IPS DF 4.7 (cell line): ENCODE data around the gene DPYSL5.
"Not testable (repeated sequence)": the region's sequence is repeated elsewhere in the genome, so short reads cannot be mapped to it uniquely, and the experiment has no call there.

Experiments used
- DNase-seq: peaks from one replicate; pipeline ENCODE4 v3.0.0-alpha.2; 2013; ENCODE audit warnings: low spot score; ENCODE audit errors: extremely low read depth

Gene DPYSL5

DNA sequence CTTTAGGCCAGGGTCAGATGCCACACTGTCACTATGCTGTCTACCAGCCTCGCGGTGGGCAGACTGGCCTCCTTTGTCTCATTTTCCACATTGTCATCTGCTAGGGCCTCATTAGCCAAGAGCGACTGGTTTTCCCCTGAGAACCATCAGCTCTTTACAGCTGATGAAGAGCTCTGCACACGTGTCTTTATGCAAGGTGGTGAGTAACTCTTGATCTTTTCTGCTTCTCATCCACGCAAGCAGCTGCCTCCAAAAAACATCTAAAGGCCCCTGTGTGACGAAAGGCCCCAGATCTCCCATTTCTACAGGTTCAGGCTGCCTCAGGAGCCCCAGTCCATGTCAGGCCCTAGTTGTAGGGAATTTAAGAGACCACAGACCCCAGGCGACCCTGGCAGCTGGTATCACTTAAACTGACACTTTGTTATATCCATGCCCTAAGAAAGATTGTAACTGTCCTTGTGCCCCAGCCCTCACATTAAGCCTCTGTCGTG, 52.9 kb downstream of the DPYSL5 start:
- no peak for DNase-seq

DNA sequence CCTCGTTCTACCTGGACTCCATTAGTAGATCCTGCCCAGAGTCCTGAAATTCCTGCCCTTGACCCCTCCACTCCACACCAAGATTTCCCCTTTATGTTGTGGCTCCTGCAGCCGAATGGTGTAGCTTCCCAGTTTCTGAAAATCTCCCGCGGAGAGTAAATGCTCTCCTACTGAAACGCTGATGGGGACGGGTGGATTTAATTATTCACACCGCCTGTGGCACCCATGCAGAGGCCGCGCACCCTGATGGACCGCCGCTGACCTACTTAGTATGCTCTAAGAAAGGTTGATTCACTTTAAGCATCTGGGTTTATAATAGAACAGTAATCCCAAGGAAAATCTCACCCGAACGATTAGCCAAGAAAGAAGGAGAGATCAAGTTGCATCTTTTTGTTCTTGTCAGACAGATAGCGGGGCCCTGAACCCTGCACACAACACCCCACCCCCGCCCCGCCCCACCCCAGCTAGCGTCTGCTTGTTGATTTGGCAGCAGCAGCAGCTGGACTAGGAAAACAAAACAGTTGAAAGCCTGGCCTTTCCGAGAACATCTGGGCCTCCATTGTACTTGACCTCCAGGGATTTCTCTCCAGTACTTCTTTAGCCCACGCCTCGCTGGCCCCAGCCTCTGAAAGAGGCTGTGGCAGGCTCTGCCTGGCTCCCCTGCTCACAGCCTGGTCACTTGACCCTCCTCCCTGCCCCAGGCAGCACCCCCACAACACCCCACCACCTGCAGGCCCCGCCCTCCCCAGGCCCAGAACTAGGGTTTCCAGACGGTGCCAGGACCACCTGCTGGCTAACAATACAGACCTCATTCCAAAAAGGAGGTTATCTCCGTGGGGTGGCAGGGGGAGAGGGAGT, 53.6 kb downstream of the DPYSL5 start:
- DNase-seq, result no peak

GRCh38 chr2:26903676-26904075, 55.7 kb downstream of the DPYSL5 start:
- DNase-seq, result no peak

DNA sequence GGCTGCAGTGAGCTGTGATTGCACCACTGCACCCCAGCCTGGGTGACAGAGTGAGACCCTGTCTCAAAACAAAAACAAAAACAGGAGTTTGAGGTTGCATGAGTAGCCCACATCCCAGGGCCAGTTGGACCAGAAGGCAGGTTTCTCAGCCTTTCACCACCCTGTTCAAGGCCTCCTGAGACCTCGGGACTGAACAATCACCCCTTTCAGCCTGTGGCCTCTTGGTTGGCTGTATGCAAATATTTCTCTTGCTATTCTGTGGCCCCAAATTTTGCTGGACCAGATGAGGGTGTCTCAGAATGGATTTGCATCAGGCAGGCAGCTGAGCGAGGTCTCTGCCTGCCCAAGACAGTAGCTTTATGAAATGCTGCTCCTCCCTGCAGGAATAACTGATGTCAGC, 56.9 kb downstream of the DPYSL5 start:
- DNase-seq, result no peak

- no peak for DNase-seq
These were observed 57.6 kb downstream of the DPYSL5 start for GRCh38 chr2:26905341-26906198.

DNA sequence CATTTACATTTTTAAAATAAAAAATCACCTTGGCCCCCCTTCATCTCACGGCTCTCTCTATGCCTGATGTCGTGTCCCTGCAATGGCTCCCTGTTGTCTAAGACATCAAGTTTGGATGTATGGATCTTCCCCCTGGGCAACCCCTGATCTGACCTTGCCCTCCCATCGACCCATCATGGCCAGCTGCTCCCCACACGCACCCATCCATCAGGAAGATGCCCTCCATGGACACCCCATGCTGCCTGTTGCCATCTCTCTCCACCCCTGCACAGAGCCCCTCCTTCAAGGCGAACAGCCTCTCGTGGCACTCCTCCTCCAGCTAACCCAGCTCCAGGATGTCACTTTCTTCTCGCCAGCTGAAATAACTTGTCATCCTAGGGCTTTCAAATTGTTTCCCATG, 59.5 kb downstream of the DPYSL5 start:
- no peak for DNase-seq

- no peak for DNase-seq
These were observed 62.2 kb downstream of the DPYSL5 start for GRCh38 chr2:26910176-26910575.

DNA sequence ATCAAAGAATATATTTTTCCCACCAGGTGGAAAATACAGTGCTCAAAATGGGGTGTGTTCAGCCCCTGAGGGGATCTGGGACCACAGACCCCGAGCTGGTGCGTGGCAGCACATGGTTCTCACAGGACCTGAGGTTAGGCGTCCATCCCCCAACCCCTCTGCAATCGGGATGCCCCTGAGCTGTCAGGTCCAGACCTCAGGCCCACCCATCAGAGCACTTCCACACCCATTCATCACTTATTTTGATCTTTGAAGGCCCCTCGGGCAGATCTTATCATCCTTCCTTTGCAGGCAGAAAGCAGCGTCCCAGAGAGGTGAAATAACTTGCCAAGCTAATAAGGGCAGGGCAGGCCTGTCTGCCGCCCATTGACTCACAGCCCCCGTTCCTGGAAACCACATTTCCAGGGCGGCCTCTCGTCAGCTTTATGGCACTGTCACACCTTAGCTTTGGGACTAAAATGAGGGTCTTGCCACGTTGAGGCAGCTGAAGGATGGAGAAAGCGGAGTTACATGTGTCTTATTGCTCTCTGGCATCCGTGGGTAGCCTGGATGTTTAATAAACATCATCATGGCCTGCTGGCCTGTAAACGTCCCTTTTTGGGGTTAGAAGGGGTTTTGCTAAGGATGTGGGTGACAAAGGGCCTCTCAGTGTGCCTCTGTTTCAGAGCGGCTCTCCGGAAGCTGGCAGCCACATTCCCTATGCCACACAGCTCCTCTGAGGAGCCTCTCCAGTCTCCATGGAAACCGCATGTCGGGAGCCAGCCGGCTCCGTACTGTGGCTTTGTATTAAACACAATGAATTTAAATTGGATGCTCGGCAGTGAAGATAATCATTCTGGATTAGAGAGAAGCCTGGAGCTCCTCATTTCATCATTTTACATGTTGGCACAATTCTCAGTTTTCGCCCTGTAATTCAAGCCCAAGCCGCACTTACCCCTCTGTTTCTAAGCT, 64.3 kb downstream of the DPYSL5 start:
- no peak for DNase-seq

GRCh38 chr2:26913606-26913998, 65.7 kb downstream of the DPYSL5 start:
- DNase-seq, result no peak

GRCh38 chr2:26913999-26914658, 66.2 kb downstream of the DPYSL5 start:
- DNase-seq, result no peak

DNA sequence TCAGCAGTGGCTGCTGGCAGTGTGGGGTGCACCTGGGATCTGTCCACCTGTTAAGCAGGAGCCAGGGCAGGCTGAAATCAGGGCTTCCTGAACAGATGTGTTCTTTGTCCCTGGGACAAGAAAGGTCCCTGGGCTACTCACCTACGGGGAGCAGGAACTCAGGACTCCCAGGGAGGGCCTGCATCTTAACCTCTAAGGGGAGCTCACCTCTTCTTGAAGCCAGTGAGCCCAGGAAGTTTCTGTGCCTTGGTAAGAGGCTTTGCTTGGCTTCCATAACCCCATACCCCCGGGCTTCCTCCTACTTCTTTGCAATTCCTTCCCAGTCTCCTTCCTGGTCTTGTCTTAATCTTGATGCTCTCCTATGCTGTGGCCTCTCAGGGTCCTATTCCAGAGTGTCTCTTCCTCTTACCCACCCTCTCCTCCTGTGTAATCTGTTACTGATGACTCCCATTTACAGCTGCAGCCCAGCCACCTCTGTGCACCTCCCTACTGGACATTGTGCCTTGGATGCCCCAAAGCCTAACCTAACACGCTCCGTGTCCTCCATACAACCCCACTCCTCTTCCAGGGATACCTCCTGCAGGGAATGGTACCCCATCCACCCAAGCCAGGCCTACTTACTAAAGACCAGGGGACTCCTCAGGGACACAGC, 66.9 kb downstream of the DPYSL5 start:
- no peak for DNase-seq

DNA sequence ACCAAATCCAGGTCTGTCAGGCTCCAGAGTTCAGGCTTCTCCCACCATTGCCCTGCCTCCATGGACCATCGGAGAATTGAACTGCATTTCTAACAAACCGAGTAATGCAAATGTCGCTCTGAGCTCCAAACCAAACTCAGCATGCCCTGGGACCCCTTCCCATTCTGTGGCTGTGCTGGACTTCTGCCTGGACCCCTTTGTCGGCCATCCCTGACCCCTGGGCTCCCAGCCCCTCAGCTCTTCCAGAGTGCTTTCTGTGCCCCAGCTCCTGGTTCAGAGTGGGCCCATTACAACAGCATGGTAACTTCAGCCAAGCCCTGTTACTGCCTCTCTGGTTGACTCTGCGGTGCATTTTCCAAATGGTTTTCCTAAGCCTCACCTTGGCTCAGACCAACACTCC, 67.4 kb downstream of the DPYSL5 start:
- no peak for DNase-seq

DNA sequence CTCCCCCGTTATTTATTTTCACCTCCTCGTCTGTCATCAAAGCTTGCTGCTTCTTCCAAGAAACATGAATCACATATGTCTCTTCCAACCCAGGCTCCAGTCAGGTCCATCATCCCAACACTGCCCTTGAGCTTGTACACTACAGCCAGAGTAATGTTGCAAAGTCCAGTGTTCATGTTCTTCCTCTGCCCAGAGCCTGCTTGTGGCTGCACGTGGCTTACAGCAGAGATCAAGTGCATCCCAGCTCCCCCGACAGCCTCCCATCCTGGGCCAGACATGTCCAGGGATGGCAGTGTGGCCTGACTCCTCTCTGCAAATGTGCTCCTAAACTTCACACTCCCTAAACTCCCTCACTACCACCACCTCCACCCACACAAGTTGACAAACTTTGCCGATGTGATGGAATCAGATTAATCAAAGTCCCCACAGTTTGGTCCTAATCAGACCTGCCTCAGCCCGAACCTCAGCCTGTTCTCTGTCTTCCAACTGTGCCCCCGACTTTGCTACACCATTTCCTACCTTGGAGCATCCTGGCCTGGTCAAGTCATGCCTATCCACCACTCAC, 68.3 kb downstream of the DPYSL5 start:
- DNase-seq, result no peak

DNA sequence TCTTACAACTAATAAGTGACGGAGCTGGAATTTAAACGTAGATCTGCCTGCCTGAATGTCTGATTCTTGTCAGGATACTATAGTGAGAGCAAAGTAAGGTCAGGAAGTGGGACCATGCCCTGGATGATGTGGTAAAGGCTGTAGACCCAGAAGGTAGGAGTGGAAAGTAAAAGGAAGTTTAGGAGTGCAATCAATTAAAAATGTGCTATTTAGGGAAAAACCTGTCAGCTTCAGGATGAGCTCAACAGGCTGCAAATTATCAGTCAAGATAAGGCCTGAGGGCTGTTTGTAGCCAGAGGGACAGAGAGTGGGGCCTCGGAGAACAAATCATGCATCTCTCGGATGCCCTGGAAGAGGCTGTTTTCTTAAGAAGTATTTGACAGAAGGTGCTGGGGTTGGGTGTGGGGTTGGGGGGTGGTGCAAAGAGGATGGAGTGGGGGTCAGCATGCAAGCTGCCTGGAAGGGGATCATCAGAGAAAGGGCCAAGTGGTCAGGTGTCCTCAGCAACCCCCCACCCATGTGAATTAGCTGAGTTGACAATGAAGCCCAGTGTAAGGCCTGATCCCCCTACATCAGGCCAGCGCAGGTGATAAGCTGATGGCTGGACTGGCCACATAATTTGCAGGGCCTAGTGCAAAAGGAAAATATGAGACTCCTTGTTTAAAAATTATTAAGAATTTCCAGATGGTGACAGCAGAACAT, 69.4 kb downstream of the DPYSL5 start:
- no peak for DNase-seq

- no peak for DNase-seq
These were observed 73.4 kb downstream of the DPYSL5 start for GRCh38 chr2:26921323-26921722.

GRCh38 chr2:26922405-26923188, 74.7 kb downstream of the DPYSL5 start:
- no peak for DNase-seq

- DNase-seq, result not testable (repeated sequence)
These were observed 75.2 kb downstream of the DPYSL5 start for GRCh38 chr2:26923189-26923466.

DNA sequence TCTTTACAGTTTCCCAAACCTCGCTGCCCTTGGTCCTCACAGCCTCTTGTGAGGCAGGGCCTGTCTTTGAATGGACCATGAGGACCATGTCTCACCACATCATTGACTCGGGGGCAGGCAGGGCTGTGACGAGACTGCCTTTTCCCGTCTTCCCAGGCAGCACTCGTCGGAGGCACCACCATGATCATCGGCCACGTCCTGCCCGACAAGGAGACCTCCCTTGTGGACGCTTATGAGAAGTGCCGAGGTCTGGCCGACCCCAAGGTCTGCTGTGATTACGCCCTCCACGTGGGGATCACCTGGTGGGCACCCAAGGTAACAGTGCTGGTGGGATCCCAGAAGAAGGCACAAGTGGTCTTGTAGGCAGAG, 76.8 kb downstream of the DPYSL5 start:
- DNase-seq, result no peak
